HG02588 (cell line): ENCODE results near the gene ANAPC10.
A peak's percentile ranks its signal among the peaks of the same experiment; 100 is the strongest.
"Not testable (repeated sequence)": the region's sequence is repeated elsewhere in the genome, so short reads cannot be mapped to it uniquely, and the experiment has no call there.

Experiments used
- ATAC-seq: cut with Tn5 transposase; IDR thresholded peaks from one replicate; pipeline ENCODE4 v1.9.1; 2021; ENCODE audit warnings: mild to moderate bottlenecking, moderate library complexity; ENCODE audit not compliant: unreplicated experiment

The ANAPC10 gene

GRCh38 chr4:145012841-145013240 lies 85.2 kb downstream of the ANAPC10 start:
- ATAC-seq, result no peak

- no peak for ATAC-seq
Observed at GRCh38 chr4:145011636-145012035, 86.4 kb downstream of the ANAPC10 start.

- not testable (repeated sequence) for ATAC-seq
Observed at GRCh38 chr4:145010315-145010714, 87.7 kb downstream of the ANAPC10 start.

GRCh38 chr4:145003675-145004074 lies 94.3 kb downstream of the ANAPC10 start:
- ATAC-seq, result no peak

- no peak for ATAC-seq
Observed at GRCh38 chr4:145001635-145002034, 96.4 kb downstream of the ANAPC10 start.

GRCh38 chr4:145000656-145001055 lies 97.3 kb downstream of the ANAPC10 start:
- not testable (repeated sequence) for ATAC-seq

- ATAC-seq, result no peak
Observed at GRCh38 chr4:144989306-144989705, 108.7 kb downstream of the ANAPC10 start.

GRCh38 chr4:144985531-144985930 lies 112.5 kb downstream of the ANAPC10 start:
- ATAC-seq, result no peak

GRCh38 chr4:144985014-144985413 lies 113.0 kb downstream of the ANAPC10 start:
- no peak for ATAC-seq

GRCh38 chr4:144984241-144984640 lies 113.8 kb downstream of the ANAPC10 start:
- no peak for ATAC-seq

GRCh38 chr4:144975718-144976117 lies 122.3 kb downstream of the ANAPC10 start:
- ATAC-seq, result no peak

GRCh38 chr4:144970597-144970996 lies 127.4 kb downstream of the ANAPC10 start:
- peak; percentile 65 for ATAC-seq

GRCh38 chr4:144969821-144970220 lies 128.2 kb downstream of the ANAPC10 start:
- ATAC-seq, result no peak

- no peak for ATAC-seq
Observed at GRCh38 chr4:144968606-144969005, 129.4 kb downstream of the ANAPC10 start.

GRCh38 chr4:144967161-144967560 lies 130.8 kb downstream of the ANAPC10 start:
- ATAC-seq, result peak; percentile 78

- no peak for ATAC-seq
Observed at GRCh38 chr4:144962300-144962699, 135.7 kb downstream of the ANAPC10 start.

GRCh38 chr4:144955104-144955503 lies 142.9 kb downstream of the ANAPC10 start:
- ATAC-seq, result no peak

- ATAC-seq, result no peak
Observed at GRCh38 chr4:144954230-144954629, 143.8 kb downstream of the ANAPC10 start.

GRCh38 chr4:144948421-144948820 lies 149.6 kb downstream of the ANAPC10 start:
- no peak for ATAC-seq

GRCh38 chr4:144948009-144948408 lies 150.0 kb downstream of the ANAPC10 start:
- no peak for ATAC-seq
